SK-N-SH (cell line): ENCODE results near the gene METTL27. TPM values are rescaled to one million over a fixed set of nuclear protein-coding genes. Genes with fewer than 3 reads are reported as not detected.

Experiments used
- CTCF ChIA-PET: fragments of 300-600, 350-600 bp; formaldehyde crosslinking; extraction: SDS; loops from one replicate; lab custom pipeline; 2021; lab: Yijun Ruan, JAX
- POLR2A ChIA-PET: fragments of 350-600 bp; sonication (Branson Sonifier 250); formaldehyde crosslinking; extraction: SDS; loops from one replicate; lab custom pipeline; 2020; ENCODE audit warnings: antibody characterized with exemption, inconsistent platforms; lab: Yijun Ruan, JAX
- DNase-seq: peaks from one replicate; pipeline ENCODE4 v3.0.0; 2012
- H2AFZ ChIP-seq: fragments of 200-600 bp; sonication (generic); 2 replicates; pipeline ENCODE4 v1.8.1; 2016; ENCODE audit warnings: antibody characterized with exemption, mild to moderate bottlenecking, low read depth
- H3F3A ChIP-seq: fragments of 200-600 bp; sonication (generic); replicated peaks from 2 replicates; pipeline ENCODE3; 2016; ENCODE audit warnings: antibody characterized with exemption, mild to moderate bottlenecking; ENCODE audit not compliant: insufficient read depth
- H3K27ac ChIP-seq, 2 experiments: fragments of 200-500 bp in 1 of 2; fragments of 200-600 bp in 1 of 2; sonication (Bioruptor generic) in 1 of 2; sonication (generic), shearing (Covaris generic) in 1 of 2; 2 replicates each; pipeline versions ENCODE4 v1.5.1 to v1.6.1; 2014 to 2016; ENCODE audit warnings: low read depth in 2 of 2, inconsistent platforms in 1 of 2, low read length in 1 of 2, mild to moderate bottlenecking in 1 of 2, mixed read lengths in 1 of 2
- H3K27me3 ChIP-seq: fragments of 200-600 bp; sonication (generic), shearing (Covaris generic); 2 replicates; pipeline ENCODE4 v1.6.1; 2016; ENCODE audit warnings: mixed run types; ENCODE audit not compliant: insufficient read depth
- H3K36me3 ChIP-seq, 2 experiments: fragments of 200-500 bp in 1 of 2; fragments of 200-600 bp in 1 of 2; sonication (Bioruptor generic) in 1 of 2; sonication (generic) in 1 of 2; replicated peaks in 1 of 2; 2 replicates each; pipeline versions ENCODE3 to v1.5.1; 2014 to 2016; ENCODE audit warnings: low read length in 1 of 2, mild to moderate bottlenecking in 1 of 2; ENCODE audit not compliant: insufficient read depth in 2 of 2, control insufficient read depth in 1 of 2
- H3K4me1 ChIP-seq, 2 experiments: fragments of 200-500 bp in 1 of 2; fragments of 200-600 bp in 1 of 2; sonication (Bioruptor generic) in 1 of 2; sonication (generic), shearing (Covaris generic) in 1 of 2; 2 replicates each; pipeline versions ENCODE4 v1.5.1 to v1.6.1; 2014 to 2016; ENCODE audit warnings: low read depth in 1 of 2, low read length in 1 of 2, mixed run types in 1 of 2; ENCODE audit not compliant: insufficient read depth in 2 of 2, control insufficient read depth in 1 of 2
- H3K4me2 ChIP-seq: fragments of 200-600 bp; sonication (generic), shearing (Covaris generic); 2 replicates; pipeline ENCODE4 v1.6.1; 2017; ENCODE audit warnings: mixed run types
- H3K4me3 ChIP-seq, 2 experiments: fragments of 200-500 bp in 1 of 2; fragments of 200-600 bp in 1 of 2; sonication (Bioruptor generic) in 1 of 2; sonication (generic), shearing (Covaris generic) in 1 of 2; 2 replicates each; pipeline versions ENCODE4 v1.5.1 to v1.8.1; 2014 to 2016; ENCODE audit warnings: low read depth in 2 of 2, inconsistent platforms in 1 of 2, low read length in 1 of 2, mild to moderate bottlenecking in 1 of 2, mixed read lengths in 1 of 2, moderate library complexity in 1 of 2
- H3K79me2 ChIP-seq: fragments of 200-600 bp; sonication (generic); 2 replicates; pipeline ENCODE4 v1.8.1; 2017; ENCODE audit warnings: mild to moderate bottlenecking; ENCODE audit not compliant: insufficient read depth
- H3K9ac ChIP-seq: fragments of 200-600 bp; sonication (generic); 2 replicates; pipeline ENCODE4 v1.6.1; 2017; ENCODE audit warnings: mixed run types
- H3K9me2 ChIP-seq: fragments of 200-600 bp; sonication (generic); 2 replicates; pipeline ENCODE4 v1.6.1; 2017; ENCODE audit warnings: mixed run types
- H3K9me3 ChIP-seq: fragments of 200-600 bp; sonication (generic); 2 replicates; pipeline ENCODE4 v1.6.1; 2017; ENCODE audit warnings: mixed run types, mild to moderate bottlenecking, moderate library complexity
- H4K20me1 ChIP-seq: fragments of 200-600 bp; sonication (generic); 2 replicates; pipeline ENCODE4 v1.6.1; 2017; ENCODE audit warnings: mild to moderate bottlenecking, mixed run types; ENCODE audit not compliant: insufficient read depth
- EP300 ChIP-seq, 2 experiments: IDR thresholded peaks; 2 replicates each; pipeline versions ENCODE4 v1.4.0 to v1.6.1; 2012; ENCODE audit warnings: borderline replicate concordance in 1 of 2, low read depth in 1 of 2, low read length in 1 of 2
- FOSL2 ChIP-seq: IDR thresholded peaks from 2 replicates; pipeline ENCODE4 v1.4.0; 2012; ENCODE audit warnings: low read depth, mild to moderate bottlenecking, moderate library complexity, borderline replicate concordance
- FOXM1 ChIP-seq: IDR thresholded peaks from 2 replicates; pipeline ENCODE4 v1.4.0; 2012; ENCODE audit warnings: low read depth, mild to moderate bottlenecking
- GABPA ChIP-seq: IDR thresholded peaks from 2 replicates; pipeline ENCODE4 v1.4.0; 2012; ENCODE audit warnings: low read depth, mild to moderate bottlenecking
- GATA2 ChIP-seq: sonication (generic); formaldehyde crosslinking; IDR thresholded peaks from 2 replicates; pipeline ENCODE4 v1.5.0; 2020; ENCODE audit warnings: mild to moderate bottlenecking, missing genetic modification reagents
- JUND ChIP-seq: IDR thresholded peaks from 2 replicates; pipeline ENCODE4 v1.4.0; 2012
- MAX ChIP-seq: IDR thresholded peaks from 2 replicates; pipeline ENCODE4 v1.4.0; 2012; ENCODE audit warnings: low read depth
- MXI1 ChIP-seq: IDR thresholded peaks from 2 replicates; pipeline ENCODE4 v1.6.1; 2012; ENCODE audit warnings: mild to moderate bottlenecking, low read depth, low read length, improper control_type of control experiment
- NFIC ChIP-seq: IDR thresholded peaks from 2 replicates; pipeline ENCODE4 v1.4.0; 2012; ENCODE audit warnings: borderline replicate concordance
- PBX3 ChIP-seq: IDR thresholded peaks from 2 replicates; pipeline ENCODE4; 2012
- POLR2AphosphoS5 ChIP-seq: IDR thresholded peaks from 2 replicates; pipeline ENCODE4 v1.6.1; 2012; ENCODE audit warnings: low read depth, low read length
- REST ChIP-seq: IDR thresholded peaks from 2 replicates; pipeline ENCODE4 v1.6.1; 2012; ENCODE audit warnings: mild to moderate bottlenecking, low read depth, low read length, moderate library complexity
- RXRA ChIP-seq: IDR thresholded peaks from 2 replicates; pipeline ENCODE4 v1.4.0; 2012; ENCODE audit warnings: low read depth, mild to moderate bottlenecking, borderline replicate concordance
- SIN3A ChIP-seq: IDR thresholded peaks from 2 replicates; pipeline ENCODE4 v1.6.1; 2012; ENCODE audit warnings: low read depth, mild to moderate bottlenecking, low read length, moderate library complexity, borderline replicate concordance
- SMC3 ChIP-seq: IDR thresholded peaks from 2 replicates; pipeline ENCODE4 v1.6.1; 2012; ENCODE audit warnings: low read depth, low read length, improper control_type of control experiment
- TCF12 ChIP-seq: IDR thresholded peaks from 2 replicates; pipeline ENCODE4 v1.4.0; 2012
- TEAD4 ChIP-seq: IDR thresholded peaks from 2 replicates; pipeline ENCODE4 v1.4.0; 2012; ENCODE audit warnings: mild to moderate bottlenecking, borderline replicate concordance; ENCODE audit not compliant: insufficient read depth
- USF2 ChIP-seq: fragments of 150-350 bp; IDR thresholded peaks from 2 replicates; pipeline ENCODE4 v1.6.1; 2017; ENCODE audit warnings: antibody characterized with exemption, low read length, low read depth, borderline replicate concordance
- ZBTB33 ChIP-seq: IDR thresholded peaks from 2 replicates; pipeline ENCODE4 v1.4.0; 2012; ENCODE audit warnings: low read depth, borderline replicate concordance
- WGBS: methylation state at CpG from one replicate; pipeline ENCODE4 v1.1.6; 2017; ENCODE audit warnings: low lambda C conversion rate; 5-methylcytosine and 5-hydroxymethylcytosine counted together
- polyA plus RNA-seq, 3 experiments: library from polyadenylated mRNA; depleted of rRNA; stranded (reverse); fragments of >200 nt; gene quantifications; 2 replicates each; pipeline ENCODE4 v1.2.3, GENCODE V29; 2012

METTL27 gene
- polyA plus RNA-seq, 1 of the 3 experiments (the other 2 are of a cell fraction): 3.1 TPM

GRCh38 chr7:73822319-73823173 lies 19.8 kb downstream of the METTL27 start:
- Histone ChIP-seq H3K27me3 (no peaks in the 10 kb centered on the region), H2AFZ (peak overlapping the region; percentile 37), H3K36me3 (no peaks in the 10 kb centered on the region), H3K9me2 (no peaks in the 10 kb centered on the region), H3K27ac (peak overlapping the region; percentile 2 to 93; a peak in 3 of 4 replicates), H4K20me1 (no peaks in the 10 kb centered on the region), H3F3A (peaks cover 35% of the 10 kb centered on the region), H3K4me2 (peak overlapping the region; percentile 65), H3K4me3 (no peak overlapping the region; a peak in 1 of 4 replicates), H3K9ac (peak overlapping the region; percentile 55), H3K4me1 (peaks cover 10 to 22% of the 10 kb centered on the region in 2 experiments), H3K79me2 (no peaks in the 10 kb centered on the region), H3K9me3 (no peaks in the 10 kb centered on the region)
- ChIA-PET POLR2A (interaction anchor here (0.7 to 1.5 kb wide), 3 partner anchors 11 to 74 kb away, joined by 3 read pairs; no protein-coding TSS in a partner anchor), CTCF (interaction anchor here (1.0 to 5.7 kb wide), 8 partner anchors 11 to 431 kb away, joined by 3 to 36 read pairs (median 4); partner anchors contain the start of gene ABHD11)
- WGBS: 13% methylated on average over 15 of the region's 15 CpGs
- peak; percentile 70 for DNase-seq
- TF ChIP-seq SIN3A: peak; percentile 86; the same call in 1 of the 2 replicates
- peak; percentile 78; the same call in 1 of the 2 replicates for TF ChIP-seq FOXM1
- peak; percentile 96; the same call in 1 of the 2 replicates for TF ChIP-seq RXRA
- no peak for TF ChIP-seq GABPA
- TF ChIP-seq JUND: peak; percentile 97
- peak; percentile 74 for TF ChIP-seq PBX3
- no peak for TF ChIP-seq USF2
- peak; percentile 21 to 95; a peak in 2 of 4 replicates for TF ChIP-seq EP300 (IDR thresholded peaks at IDR 0.05; ENCODE audit: borderline replicate concordance in 1 of 2, low read depth in 1 of 2, low read length in 1 of 2)
- TF ChIP-seq TEAD4: peak; percentile 96
- peak; percentile 99 for TF ChIP-seq FOSL2
- peak; percentile 94 for TF ChIP-seq TCF12
- peak; percentile 80 for TF ChIP-seq GATA2 (CRISPR knock-in tag)
- peak; percentile 85 for TF ChIP-seq ZBTB33
- peak; percentile 89 for TF ChIP-seq NFIC
- TF ChIP-seq MAX: no peak; the same call in 1 of the 2 replicates
- TF ChIP-seq MXI1: peak; percentile 52; the same call in 1 of the 2 replicates
- TF ChIP-seq POLR2AphosphoS5: peak; percentile 84; the same call in 1 of the 2 replicates
- TF ChIP-seq SMC3: no peak
- TF ChIP-seq REST: 0 out of 2 replicates have a peak, but pooled peaks have one; percentile 61
